LNCaP clone FGC (cell line): Measurements from ENCODE around the gene KSR2.

Experiments used
- DNase-seq: peaks from one replicate; pipeline ENCODE4 v3.0.0-alpha.2; 2011; ENCODE audit warnings: low read depth
- H3K4me3 ChIP-seq: 2 replicates; pipeline ENCODE4 v1.5.1; 2011; ENCODE audit warnings: mild to moderate bottlenecking, low read depth, low read length, control low read depth
- TF ChIP-seq, protein P1 (sequence below): IDR thresholded peaks from 2 replicates; pipeline ENCODE4 v1.5.1; 2012; ENCODE audit warnings: mild to moderate bottlenecking; ENCODE audit not compliant: control insufficient read depth, insufficient read depth; ENCODE audit errors: extremely low read depth

Gene KSR2

DNA sequence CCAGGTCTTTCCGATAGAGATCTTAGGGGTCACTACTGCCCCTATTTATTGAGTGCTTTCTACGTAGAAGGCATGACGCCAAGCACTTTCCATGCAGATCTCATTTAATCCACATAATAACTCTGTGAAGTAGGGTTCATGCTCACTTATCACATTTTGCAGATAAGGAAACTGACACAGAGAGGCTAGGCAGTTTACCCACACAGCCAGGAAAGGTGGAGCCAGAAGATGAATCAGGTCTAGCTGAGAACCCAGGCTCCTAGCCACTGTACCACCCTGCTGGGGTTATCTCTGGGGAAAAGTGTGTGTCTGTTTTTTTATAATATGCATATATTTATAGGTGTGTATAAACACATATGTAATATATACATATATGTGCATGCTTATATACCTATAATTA, 83.6 kb downstream of the KSR2 start:
- DNase-seq = no peak
- H3K4me3 ChIP-seq = no peak overlapping the region
- TF ChIP-seq, protein P1, sequence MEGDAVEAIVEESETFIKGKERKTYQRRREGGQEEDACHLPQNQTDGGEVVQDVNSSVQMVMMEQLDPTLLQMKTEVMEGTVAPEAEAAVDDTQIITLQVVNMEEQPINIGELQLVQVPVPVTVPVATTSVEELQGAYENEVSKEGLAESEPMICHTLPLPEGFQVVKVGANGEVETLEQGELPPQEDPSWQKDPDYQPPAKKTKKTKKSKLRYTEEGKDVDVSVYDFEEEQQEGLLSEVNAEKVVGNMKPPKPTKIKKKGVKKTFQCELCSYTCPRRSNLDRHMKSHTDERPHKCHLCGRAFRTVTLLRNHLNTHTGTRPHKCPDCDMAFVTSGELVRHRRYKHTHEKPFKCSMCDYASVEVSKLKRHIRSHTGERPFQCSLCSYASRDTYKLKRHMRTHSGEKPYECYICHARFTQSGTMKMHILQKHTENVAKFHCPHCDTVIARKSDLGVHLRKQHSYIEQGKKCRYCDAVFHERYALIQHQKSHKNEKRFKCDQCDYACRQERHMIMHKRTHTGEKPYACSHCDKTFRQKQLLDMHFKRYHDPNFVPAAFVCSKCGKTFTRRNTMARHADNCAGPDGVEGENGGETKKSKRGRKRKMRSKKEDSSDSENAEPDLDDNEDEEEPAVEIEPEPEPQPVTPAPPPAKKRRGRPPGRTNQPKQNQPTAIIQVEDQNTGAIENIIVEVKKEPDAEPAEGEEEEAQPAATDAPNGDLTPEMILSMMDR = no peak

DNA sequence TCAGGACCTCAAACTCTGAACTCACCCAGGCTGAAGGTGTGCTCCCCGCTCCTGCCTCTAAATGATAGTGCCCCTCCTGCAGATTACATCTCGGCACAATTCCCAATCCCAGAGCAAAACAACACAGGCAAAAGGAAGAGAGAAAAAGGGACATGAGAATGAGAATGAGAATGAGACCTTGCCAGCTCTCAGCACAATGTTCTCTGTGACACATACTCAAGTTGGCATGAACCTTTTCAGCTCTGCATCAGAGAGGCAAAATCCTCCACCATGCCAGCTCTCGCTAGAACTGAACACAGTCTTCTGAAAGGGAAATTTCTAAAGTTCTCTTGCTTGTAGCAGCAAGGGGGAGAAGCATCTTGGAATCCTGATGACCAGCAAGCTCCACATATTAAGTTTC, 84.6 kb downstream of the KSR2 start:
- TF ChIP-seq, protein P1 = no peak
- DNase-seq = no peak
- no peak overlapping the region for H3K4me3 ChIP-seq

DNA sequence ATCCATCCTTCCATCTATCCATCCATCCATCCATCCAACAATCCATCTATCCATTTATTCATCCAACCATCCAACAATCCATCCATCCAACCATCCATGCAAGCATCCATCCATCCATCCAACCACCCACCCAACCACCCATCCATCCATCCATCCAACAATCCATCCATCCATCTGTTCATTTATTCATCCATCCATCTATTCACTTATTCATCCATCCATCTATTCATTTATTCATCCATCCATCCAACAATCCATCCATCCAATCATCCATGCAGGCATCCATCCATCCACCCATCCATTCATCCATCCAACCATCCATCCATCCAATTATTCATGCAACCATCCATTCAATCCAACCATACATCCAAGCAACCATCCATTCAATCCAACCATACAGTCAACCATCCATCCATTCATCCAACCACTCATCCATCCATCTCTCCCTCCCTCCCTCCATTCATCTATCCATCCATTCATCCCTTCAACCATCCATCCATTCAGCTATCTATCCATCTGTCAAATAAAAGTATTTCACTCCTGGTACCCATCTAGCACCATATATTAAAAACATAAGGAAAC, 86.1 kb downstream of the KSR2 start:
- no peak overlapping the region for H3K4me3 ChIP-seq
- DNase-seq = no peak
- TF ChIP-seq, protein P1 = no peak

DNA sequence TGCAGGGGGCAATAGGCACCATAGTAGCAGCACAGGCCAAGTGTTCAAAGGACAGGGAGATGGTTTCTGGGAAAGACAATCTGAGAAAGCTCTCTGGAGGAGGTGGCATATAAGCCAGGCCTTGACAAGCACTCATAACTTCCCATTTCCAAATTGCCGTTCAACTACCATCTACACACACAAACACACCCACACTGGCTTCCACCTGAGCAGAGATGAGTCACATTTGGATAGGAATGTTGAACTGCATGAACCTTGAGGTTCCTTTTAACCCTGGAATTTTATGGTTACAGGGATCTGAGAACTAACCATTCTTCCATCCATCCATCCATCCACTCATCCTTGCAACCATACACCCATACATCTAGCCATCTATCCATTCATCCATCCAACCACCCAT, 86.6 kb downstream of the KSR2 start:
- TF ChIP-seq, protein P1 = no peak
- H3K4me3 ChIP-seq = no peak overlapping the region
- no peak for DNase-seq

DNA sequence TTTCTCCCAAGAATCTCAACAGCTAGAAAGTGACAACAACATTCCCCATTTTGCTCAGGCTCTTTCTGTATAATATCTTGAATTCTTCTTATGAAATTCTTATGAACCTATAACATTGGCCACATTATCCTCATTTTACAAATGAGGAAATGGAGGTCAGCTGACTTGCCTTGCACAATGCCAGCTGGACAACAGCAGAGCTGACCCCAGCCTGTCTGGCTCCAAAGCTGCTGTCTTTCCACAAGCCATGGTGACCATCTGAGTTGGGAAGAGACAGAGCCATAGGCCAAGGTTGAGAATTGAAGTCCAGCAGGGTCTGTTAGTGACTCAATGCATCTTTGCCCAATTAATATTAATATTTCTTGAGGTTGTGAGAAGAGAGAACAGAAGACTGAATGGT, 87.3 kb downstream of the KSR2 start:
- DNase-seq = no peak
- H3K4me3 ChIP-seq = no peak overlapping the region
- TF ChIP-seq, protein P1 = no peak

DNA sequence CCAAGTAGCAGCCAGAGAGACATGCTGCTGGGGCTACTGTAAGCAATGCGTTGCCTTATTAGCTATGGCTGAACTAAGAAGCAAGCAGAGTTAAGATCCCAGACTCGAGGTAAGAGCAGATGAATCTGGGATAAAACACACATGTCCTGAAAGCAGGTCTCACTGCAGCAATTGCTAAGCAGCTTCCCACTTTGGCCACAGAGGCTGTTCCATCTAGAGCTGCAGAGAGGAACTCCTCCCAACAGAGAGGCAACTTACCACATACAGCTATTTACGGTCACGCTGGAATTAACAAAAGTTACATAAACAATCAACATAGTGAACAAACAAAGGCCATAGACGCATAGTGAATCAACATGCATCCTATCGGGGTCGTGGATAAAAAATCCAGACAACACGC, 90.2 kb downstream of the KSR2 start:
- TF ChIP-seq, protein P1 = no peak
- H3K4me3 ChIP-seq = no peak overlapping the region
- DNase-seq = no peak

DNA sequence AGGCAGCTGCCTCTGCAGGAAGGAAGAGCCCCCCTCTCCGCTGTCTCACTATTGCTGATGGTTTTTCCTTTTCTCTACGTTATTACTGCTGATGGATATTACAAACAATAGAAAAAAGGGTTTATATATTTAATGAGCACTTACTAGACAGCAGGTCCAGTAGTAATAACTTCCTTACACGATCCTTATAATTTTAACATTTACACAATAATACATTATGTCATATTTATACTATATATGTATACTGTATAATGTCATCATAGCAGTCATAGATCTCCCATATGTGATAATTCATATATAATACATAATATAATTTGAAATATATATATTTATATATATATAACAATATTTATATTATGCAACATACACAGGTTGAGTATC, 92.4 kb downstream of the KSR2 start:
- H3K4me3 ChIP-seq = no peak overlapping the region
- TF ChIP-seq, protein P1 = no peak
- DNase-seq = no peak
